ENCODE data around the gene SPECC1.

Gene SPECC1

GRCh38 chr17:20275653-20276052 is 266.5 kb downstream of the SPECC1 start:
- DNase-seq (ENCODE audit: low spot score), result no peak
- TF ChIP-seq CTCF (IDR thresholded peaks at IDR 0.05), result no peak
- Histone ChIP-seq H3K4me3 (no peak overlapping the region), H3K27ac (no peak overlapping the region)

DNA sequence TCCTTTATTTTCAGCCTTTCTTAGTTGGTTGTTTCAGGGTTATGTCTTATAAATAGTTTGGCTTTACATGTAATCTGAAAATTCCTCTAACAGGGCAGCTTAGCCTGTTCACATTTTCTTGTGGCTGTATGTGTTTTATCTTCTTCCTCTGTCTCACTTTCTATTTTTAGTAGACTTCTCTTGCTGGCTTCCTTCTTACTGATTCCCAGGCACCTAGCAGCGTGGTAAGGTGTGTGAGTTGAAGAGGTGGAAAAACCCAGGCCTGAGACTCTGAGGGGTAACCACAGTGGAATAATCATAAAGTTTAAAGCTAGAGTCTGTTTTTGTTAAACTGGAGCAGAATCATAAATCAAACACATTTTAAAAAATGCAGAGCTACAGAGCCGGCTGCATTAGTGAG is 267.3 kb downstream of the SPECC1 start:
- Histone ChIP-seq H3K4me3 (no peak overlapping the region), H3K27ac (peak overlapping the region in 1 of 2 donors; percentile 58)
- no peak for DNase-seq (ENCODE audit: low spot score)
- no peak for TF ChIP-seq CTCF (IDR thresholded peaks at IDR 0.05)

DNA sequence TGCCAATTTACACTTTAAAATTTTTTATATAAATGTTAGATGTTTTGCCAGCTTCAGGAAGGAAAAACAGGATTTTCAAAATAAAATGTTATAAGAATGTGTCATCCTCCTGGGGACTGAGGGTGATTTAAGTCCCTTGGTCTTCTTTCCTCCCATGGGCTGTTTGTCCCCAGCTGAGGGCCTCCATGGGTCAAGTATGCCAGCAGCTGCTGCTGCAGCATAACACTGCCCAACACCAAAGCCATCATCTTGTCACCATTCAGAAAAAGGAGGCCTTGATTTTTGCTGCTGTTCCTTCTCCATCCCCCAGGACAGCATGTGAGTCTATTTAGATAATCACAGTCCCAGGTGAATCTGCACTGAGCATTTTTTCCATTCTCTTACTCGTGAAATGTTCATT is 269.6 kb downstream of the SPECC1 start:
- no peak for TF ChIP-seq CTCF (IDR thresholded peaks at IDR 0.05)
- H3K27ac ChIP-seq, result no peak overlapping the region
- no peak for DNase-seq (ENCODE audit: low spot score)
- no peak overlapping the region for H3K4me3 ChIP-seq

- TF ChIP-seq CTCF (IDR thresholded peaks at IDR 0.05), result no peak
- Histone ChIP-seq H3K4me3 (no peak overlapping the region), H3K27ac (no peak overlapping the region)
- no peak for DNase-seq (ENCODE audit: low spot score)
Measured at GRCh38 chr17:20279631-20280030, 270.5 kb downstream of the SPECC1 start.

DNA sequence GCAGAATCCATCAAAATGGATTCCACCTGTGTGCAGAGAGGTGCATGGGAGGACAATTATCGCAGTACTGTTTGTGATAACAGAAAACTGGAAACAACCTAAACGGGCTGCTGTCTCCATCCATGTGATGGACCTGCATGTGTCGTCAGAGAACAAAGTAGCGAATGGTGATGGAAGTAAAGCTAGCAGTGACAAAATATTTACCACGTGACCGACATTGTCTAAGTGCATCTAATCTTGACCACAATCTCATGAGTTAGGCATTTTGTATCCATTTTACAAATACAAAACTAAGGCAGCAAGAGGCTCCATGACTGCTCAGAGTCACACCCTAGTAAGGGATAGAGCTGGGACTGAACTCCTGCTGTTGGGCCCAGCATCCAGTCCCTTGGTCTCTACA is 270.9 kb downstream of the SPECC1 start:
- no peak for DNase-seq (ENCODE audit: low spot score)
- TF ChIP-seq CTCF (IDR thresholded peaks at IDR 0.05), result no peak
- Histone ChIP-seq H3K4me3 (no peak overlapping the region), H3K27ac (no peak overlapping the region)

DNA sequence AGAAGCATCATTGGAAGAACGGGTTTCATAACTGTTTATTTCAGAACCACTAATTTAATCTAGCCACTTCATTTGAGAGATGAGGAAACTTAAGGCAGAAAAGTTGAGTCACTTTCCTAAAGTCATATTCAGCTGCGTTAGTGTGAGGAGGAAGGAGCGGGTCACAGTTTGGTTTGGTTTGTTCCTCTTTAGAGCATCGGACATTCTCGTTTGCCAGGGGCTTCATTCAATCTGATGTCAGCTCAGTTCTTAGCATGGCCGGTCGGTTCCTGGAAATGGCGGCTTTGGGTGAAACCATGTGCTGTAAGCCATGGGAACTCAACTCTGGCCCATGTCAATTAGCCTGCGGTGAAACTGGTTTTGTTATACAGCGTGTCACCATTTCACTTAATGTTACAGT is 271.7 kb downstream of the SPECC1 start:
- TF ChIP-seq CTCF (IDR thresholded peaks at IDR 0.05), result no peak
- DNase-seq (ENCODE audit: low spot score), result no peak
- H3K4me3 ChIP-seq, result no peak overlapping the region
- no peak overlapping the region for H3K27ac ChIP-seq

DNA sequence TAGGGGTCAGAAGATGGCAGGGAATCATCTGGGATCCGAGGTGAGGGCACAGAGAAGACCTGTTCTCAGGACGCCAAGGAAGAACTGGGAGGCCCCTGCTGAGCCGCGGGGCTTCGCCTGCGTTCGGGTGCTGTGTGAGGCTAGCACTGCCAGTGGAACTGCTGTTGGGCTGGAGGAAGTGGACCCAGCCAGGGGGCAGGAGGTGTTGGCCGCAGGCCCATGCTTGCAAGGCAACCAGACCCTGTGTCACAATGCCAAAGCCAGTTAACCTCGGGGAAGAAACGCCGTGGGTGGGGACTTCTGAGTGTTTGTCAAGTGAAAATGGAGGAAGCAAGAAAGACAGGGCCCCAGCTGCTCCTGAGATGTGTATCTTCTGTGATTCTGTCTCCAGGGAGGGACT is 272.7 kb downstream of the SPECC1 start:
- H3K4me3 ChIP-seq, result no peak overlapping the region
- DNase-seq (ENCODE audit: low spot score), result no peak
- peak overlapping the region in 1 of 2 donors; percentile 45 for H3K27ac ChIP-seq
- no peak for TF ChIP-seq CTCF (IDR thresholded peaks at IDR 0.05)
